PC-9 (cell line): ENCODE measurements around the gene ALPK3. TPM values are rescaled to one million over a fixed set of nuclear protein-coding genes. Genes with fewer than 3 reads are reported as not detected.

Source experiments
- BruUV-seq: library from RNA; stranded (reverse); fragments of 400-500 nt; replicated peaks from 2 replicates; lab custom pipeline; 2021; lab: Mats Ljungman, UMichigan
- CTCF ChIA-PET: fragments of 300-600 bp; sonication (Branson Sonifier 250); formaldehyde crosslinking; loops from one replicate; lab custom pipeline; 2022; ENCODE audit warnings: antibody characterized with exemption; lab: Charles Lee
- POLR2A ChIA-PET: fragments of 300-600 bp; sonication (Branson Sonifier 250); formaldehyde crosslinking; loops from one replicate; lab custom pipeline; 2022; ENCODE audit warnings: antibody characterized with exemption; ENCODE audit not compliant: unreplicated experiment; lab: Charles Lee
- DNase-seq, 2 experiments: peaks; one replicate each; pipeline versions ENCODE4 v3.0.0 to v3.0.0-alpha.2; 2015 to 2022; ENCODE audit warnings: mixed read lengths in 1 of 2
- H2AFZ ChIP-seq: fragments of 200-600 bp; sonication (generic); 2 replicates; pipeline ENCODE4 v1.8.1; 2017; ENCODE audit warnings: antibody characterized with exemption
- H3F3A ChIP-seq: fragments of 200-600 bp; sonication (generic); 2 replicates; pipeline ENCODE4 v1.8.1; 2017; ENCODE audit warnings: antibody characterized with exemption, mild to moderate bottlenecking, low read depth; ENCODE audit not compliant: insufficient read depth
- H3K27ac ChIP-seq: fragments of 200-600 bp; sonication (generic); 2 replicates; pipeline ENCODE4 v1.6.1; 2016; ENCODE audit warnings: mixed run types
- H3K27me3 ChIP-seq: fragments of 200-600 bp; sonication (generic); 2 replicates; pipeline ENCODE4 v1.6.1; 2016; ENCODE audit warnings: low read depth, mixed run types; ENCODE audit not compliant: insufficient read depth
- H3K36me3 ChIP-seq: fragments of 200-600 bp; sonication (generic); 2 replicates; pipeline ENCODE4 v1.6.1; 2016; ENCODE audit warnings: low read depth, mixed run types
- H3K4me1 ChIP-seq: fragments of 200-600 bp; sonication (generic); replicated peaks from 2 replicates; pipeline ENCODE4 v1.6.1; 2016; ENCODE audit warnings: mixed run types; ENCODE audit not compliant: insufficient read depth
- H3K4me2 ChIP-seq: fragments of 200-600 bp; sonication (generic); 2 replicates; pipeline ENCODE4 v1.6.1; 2017; ENCODE audit warnings: mixed run types
- H3K4me3 ChIP-seq: fragments of 200-600 bp; sonication (generic); 2 replicates; pipeline ENCODE4 v1.6.1; 2016; ENCODE audit warnings: mixed run types
- H3K79me2 ChIP-seq: fragments of 200-600 bp; sonication (generic); 2 replicates; pipeline ENCODE4 v1.6.1; 2017; ENCODE audit warnings: low read depth, mixed run types
- H3K9me2 ChIP-seq: fragments of 200-600 bp; sonication (generic); 2 replicates; pipeline ENCODE4 v1.8.1; 2017; ENCODE audit warnings: mild to moderate bottlenecking; ENCODE audit not compliant: insufficient read depth
- H3K9me3 ChIP-seq: fragments of 200-600 bp; sonication (generic); 2 replicates; pipeline ENCODE4 v1.8.1; 2016; ENCODE audit warnings: low read depth; ENCODE audit not compliant: insufficient read depth
- H4K20me1 ChIP-seq: fragments of 200-600 bp; sonication (generic); 2 replicates; pipeline ENCODE4 v1.8.1; 2017; ENCODE audit not compliant: insufficient read depth
- CTCF ChIP-seq: fragments of 200-600 bp; sonication (generic); conservative IDR thresholded peaks from 2 replicates; pipeline ENCODE4 v1.6.1; 2017; ENCODE audit warnings: mixed run types, antibody characterized with exemption, mild to moderate bottlenecking, moderate library complexity
- EZH2 ChIP-seq: fragments of 200-600 bp; sonication (generic); IDR thresholded peaks from 2 replicates; pipeline ENCODE4 v1.8.0; 2017; ENCODE audit warnings: antibody characterized with exemption, low read depth
- intact Hi-C: fragments of 100-400 bp; cut with micrococcal nuclease; formaldehyde crosslinking; loops from one replicate; pipeline ENCODE4 v1.10.0; 2022; ENCODE audit not compliant: unreplicated experiment
- total RNA-seq: library from RNA; stranded (reverse); gene quantifications from 2 replicates; pipeline ENCODE4 v1.2.3, GENCODE V29; 2021

The ALPK3 gene
- total RNA-seq, 1 experiment from 2014 or later: 8.1 TPM

DNA sequence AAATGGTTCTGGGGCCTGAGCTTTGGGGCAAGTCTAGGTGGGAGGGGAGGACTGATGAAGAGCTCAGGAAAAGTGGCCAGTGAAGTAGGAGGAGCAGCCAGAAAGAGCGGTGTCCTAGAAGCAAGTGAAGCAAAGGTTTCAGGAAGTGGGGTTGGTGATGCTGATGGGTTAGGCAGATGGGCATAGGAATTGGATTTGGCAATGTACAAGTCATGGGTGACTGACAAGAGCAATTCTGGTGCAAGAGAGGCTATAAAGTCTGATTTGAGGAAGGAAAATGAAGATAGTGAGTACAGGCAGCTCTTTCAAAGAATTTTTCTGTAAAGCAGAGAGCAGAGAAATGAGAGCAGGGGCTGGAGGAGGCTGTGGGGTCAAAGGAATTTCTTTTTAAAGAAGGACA is 19.7 kb downstream of the ALPK3 start:
- no peak for TF ChIP-seq EZH2
- TF ChIP-seq CTCF: no peak
- H3K27ac ChIP-seq: no peak overlapping the region

GRCh38 chr15:84839714-84840113 is 22.6 kb downstream of the ALPK3 start:
- Histone ChIP-seq H3K27ac (no peak overlapping the region), H3K4me2 (no peak overlapping the region; the same call in 1 of the 2 replicates), H3K9me2 (no peaks in the 10 kb centered on the region), H2AFZ (no peak overlapping the region), H4K20me1 (no peaks in the 10 kb centered on the region), H3K9me3 (no peaks in the 10 kb centered on the region), H3K4me3 (no peak overlapping the region), H3K79me2 (no peaks in the 10 kb centered on the region), H3F3A (peaks cover 11% of the 10 kb centered on the region; the same call in 1 of the 2 replicates), H3K36me3 (no peaks in the 10 kb centered on the region), H3K4me1 (peaks cover 36% of the 10 kb centered on the region), H3K27me3 (no peaks in the 10 kb centered on the region)
- intact Hi-C loops: no loop called here
- BruUV-seq: no TSS peak
- CTCF ChIA-PET: interaction anchor here (1.8 kb wide), 1 partner anchor 90 kb away, joined by 7 read pairs; no protein-coding TSS in a partner anchor
- TF ChIP-seq CTCF: no peak
- TF ChIP-seq EZH2: no peak
- DNase-seq: no peak
- POLR2A ChIA-PET: no interaction called here

More for the DNA sequence above, 19.7 kb downstream of the ALPK3 start:
- Histone ChIP-seq H3F3A (peaks cover 23% of the 10 kb centered on the region; the same call in 1 of the 2 replicates), H3K4me2 (no peak overlapping the region), H3K79me2 (no peaks in the 10 kb centered on the region), H3K27me3 (no peaks in the 10 kb centered on the region), H3K36me3 (no peaks in the 10 kb centered on the region), H3K4me3 (no peak overlapping the region), H3K4me1 (peaks cover 51% of the 10 kb centered on the region), H4K20me1 (no peaks in the 10 kb centered on the region), H3K9me3 (no peaks in the 10 kb centered on the region), H2AFZ (no peak overlapping the region), H3K9me2 (no peaks in the 10 kb centered on the region)
- CTCF ChIA-PET: no interaction called here
- POLR2A ChIA-PET: no interaction called here
- DNase-seq: no peak
- intact Hi-C loops: no loop called here
- BruUV-seq: no TSS peak

GRCh38 chr15:84840255-84840654 is 23.1 kb downstream of the ALPK3 start:
- peak overlapping the region; percentile 65 for H3K27ac ChIP-seq
- CTCF ChIA-PET: interaction anchor here (1.8 kb wide), 1 partner anchor 89 kb away, joined by 7 read pairs; no protein-coding TSS in a partner anchor
- no peak for TF ChIP-seq CTCF
- TF ChIP-seq EZH2: no peak

More at GRCh38 chr15:84840255-84840654, 23.1 kb downstream of the ALPK3 start:
- no peaks in the 10 kb centered on the region for H3K79me2 ChIP-seq
- no peaks in the 10 kb centered on the region for H4K20me1 ChIP-seq
- H3K4me2 ChIP-seq: peak overlapping the region; percentile 63
- H3K4me3 ChIP-seq: no peak overlapping the region
- intact Hi-C loops: no loop called here
- H3K9me2 ChIP-seq: no peaks in the 10 kb centered on the region
- no peaks in the 10 kb centered on the region for H3K27me3 ChIP-seq
- DNase-seq: no peak
- H3K9me3 ChIP-seq: no peaks in the 10 kb centered on the region
- H3K36me3 ChIP-seq: no peaks in the 10 kb centered on the region
- no peak overlapping the region; the same call in 1 of the 2 replicates for H2AFZ ChIP-seq
- H3K4me1 ChIP-seq: peaks cover 33% of the 10 kb centered on the region
- H3F3A ChIP-seq: peaks cover 11% of the 10 kb centered on the region; the same call in 1 of the 2 replicates
- POLR2A ChIA-PET: interaction anchor here (0.5 kb wide), 2 partner anchors 95 to 131 kb away, joined by 3 to 6 read pairs; no protein-coding TSS in a partner anchor
- BruUV-seq: TSS peak; percentile 76
